Measurements from ENCODE around the gene EDNRA.

EDNRA gene

GRCh38 chr4:147546349-147546748, 65.5 kb downstream of the EDNRA start:
- DNase-seq: no peak

GRCh38 chr4:147547314-147548056, 66.6 kb downstream of the EDNRA start:
- no peak for DNase-seq

GRCh38 chr4:147548256-147548655, 67.4 kb downstream of the EDNRA start:
- DNase-seq: no peak

- no peak for DNase-seq
Observed at GRCh38 chr4:147550626-147551246, 69.8 kb downstream of the EDNRA start.

DNA sequence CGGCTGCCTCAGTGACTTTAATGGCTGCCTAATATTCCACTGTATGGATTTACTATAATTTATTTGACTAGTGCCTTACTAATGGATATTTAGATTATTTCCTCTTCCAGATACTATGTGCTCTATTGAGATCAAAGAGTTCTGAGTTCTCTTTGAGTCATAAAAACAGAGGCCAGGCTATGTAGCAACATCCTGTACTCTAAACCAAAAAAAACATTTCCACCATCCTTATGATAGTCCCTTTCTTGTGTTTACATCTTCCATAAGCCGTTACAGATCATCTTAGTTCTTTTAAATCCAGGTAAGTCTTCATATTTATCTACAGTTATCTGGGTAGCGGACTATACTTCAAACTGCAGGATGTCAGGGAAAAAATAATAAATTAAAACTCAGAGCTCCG, 79.7 kb downstream of the EDNRA start:
- no peak for DNase-seq

GRCh38 chr4:147566762-147567161, 85.9 kb downstream of the EDNRA start:
- DNase-seq: no peak

DNA sequence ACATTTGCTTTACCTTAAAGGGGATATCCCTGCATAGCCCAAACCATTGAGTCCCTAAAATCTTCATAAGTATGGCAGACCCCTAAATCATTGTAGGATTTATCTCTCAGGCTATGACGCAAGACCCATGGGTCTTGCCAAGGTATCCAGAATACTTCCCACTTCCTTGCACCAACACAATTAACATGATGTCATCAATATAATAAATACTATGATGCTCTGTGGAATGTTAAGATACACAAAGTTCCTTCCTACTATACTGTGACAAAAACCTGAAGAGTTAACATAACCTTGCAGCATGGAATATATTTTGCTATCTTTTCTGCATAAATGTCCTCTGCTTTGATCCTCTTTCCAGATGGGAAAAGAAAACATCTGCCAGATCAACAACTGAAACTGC, 86.4 kb downstream of the EDNRA start:
- no peak for DNase-seq

GRCh38 chr4:147570616-147571015, 89.7 kb downstream of the EDNRA start:
- no peak for DNase-seq

- no peak for DNase-seq
Observed at GRCh38 chr4:147571036-147571770, 90.3 kb downstream of the EDNRA start.

DNA sequence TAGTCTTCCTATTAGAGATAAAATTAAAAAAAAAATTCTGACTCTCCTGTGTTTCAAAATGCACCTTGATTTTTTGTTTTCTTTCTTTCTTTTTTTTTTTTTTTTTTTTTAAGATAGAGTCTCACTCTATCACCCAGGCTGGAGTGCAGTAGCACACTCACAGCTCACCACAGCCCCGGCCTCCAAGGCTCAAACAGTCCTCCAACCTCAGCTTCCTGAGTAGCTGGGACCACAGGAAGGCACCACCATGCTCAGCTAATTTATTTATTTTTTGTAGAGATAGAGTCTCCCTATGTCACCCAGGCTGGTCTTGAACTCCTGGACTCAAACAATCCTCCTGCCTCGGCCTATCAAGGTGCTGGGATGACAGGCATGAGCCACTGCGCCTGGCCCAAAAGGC, 95.2 kb downstream of the EDNRA start:
- peak; percentile 64 to 66 for DNase-seq

DNA sequence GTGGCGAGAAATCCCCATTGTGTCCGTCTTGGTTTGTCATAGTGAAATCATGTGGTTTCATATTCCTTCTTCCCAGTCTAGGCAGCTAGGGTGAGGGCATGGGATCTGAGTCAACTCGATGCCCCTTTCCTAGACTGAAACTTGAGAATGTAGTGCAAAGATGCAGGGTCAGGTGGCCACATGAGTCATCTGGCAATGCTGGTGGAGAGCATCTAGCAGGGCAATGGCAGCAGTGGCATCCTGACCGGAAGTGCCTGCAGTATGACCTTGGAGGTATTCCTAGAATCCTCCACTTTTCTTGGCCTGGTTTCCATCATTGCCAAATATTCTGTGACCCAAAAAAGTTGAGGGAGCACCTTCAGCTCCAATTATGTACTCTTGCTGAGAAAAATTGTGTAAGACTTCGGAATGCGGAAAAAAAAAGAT, 97.2 kb downstream of the EDNRA start:
- DNase-seq: peak in 1 of 2 experiments; percentile 14

- DNase-seq: no peak
Observed at GRCh38 chr4:147578593-147578992, 97.7 kb downstream of the EDNRA start.

- DNase-seq: peak; percentile 10 to 51
Observed at GRCh38 chr4:147580396-147580795, 99.5 kb downstream of the EDNRA start.

DNA sequence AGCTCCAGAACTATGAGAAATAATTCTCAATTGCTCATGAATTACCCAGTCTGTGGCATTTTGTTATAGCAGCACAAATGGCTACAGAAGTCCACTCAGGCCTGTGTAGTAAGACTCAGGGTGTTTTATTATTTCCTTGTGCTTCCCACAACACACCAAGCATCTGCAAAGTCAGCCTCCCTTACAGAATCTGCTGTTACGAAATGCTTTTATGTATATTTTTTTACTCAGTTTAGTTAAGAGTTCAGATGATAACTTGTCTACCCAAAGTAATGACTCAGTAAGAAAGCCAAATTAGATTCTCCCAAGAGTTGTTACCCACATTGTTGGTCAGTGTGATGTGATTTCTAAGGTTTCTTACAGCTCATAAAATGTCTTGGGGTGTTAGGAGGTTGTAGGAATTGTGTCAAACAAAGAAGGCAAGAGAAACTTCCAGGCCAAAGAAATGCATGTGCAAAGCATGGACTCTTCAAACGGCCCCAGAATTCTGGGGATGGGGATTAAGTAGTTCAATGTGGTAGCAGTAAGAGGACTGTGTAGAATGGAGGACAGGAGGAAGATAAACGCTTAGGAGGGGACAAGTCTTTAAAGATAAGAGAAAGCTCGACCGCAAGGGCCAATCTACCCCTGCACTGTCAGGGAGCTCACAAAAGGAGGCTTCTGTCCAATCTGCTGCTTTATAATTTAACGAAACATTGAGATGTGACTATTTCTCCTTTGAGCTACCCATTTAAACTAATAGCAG, 100.9 kb downstream of the EDNRA start:
- DNase-seq: peak in 1 of 2 experiments; percentile 19

- DNase-seq: no peak
Observed at GRCh38 chr4:147582386-147583060, 101.6 kb downstream of the EDNRA start.

- no peak for DNase-seq
Observed at GRCh38 chr4:147583876-147584275, 103.0 kb downstream of the EDNRA start.

DNA sequence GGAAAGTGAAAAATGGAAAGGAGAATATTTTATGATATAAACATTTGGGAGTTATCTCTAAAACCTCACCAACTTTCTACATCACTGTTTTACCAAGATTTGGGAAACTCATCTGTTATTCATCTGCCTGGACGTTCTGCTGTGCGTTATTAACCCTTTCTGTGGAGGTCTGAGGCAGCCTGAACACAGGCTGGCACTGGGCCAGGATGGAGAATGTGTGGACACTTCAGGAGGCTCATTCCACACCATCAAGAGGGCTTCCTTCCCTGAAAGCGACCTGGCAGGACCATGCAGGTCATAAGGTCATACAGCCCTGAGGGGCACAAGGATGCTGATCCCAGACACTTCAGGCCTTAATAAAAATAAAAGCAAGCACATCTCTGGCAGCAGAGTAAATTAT, 105.1 kb downstream of the EDNRA start:
- no peak for DNase-seq

DNA sequence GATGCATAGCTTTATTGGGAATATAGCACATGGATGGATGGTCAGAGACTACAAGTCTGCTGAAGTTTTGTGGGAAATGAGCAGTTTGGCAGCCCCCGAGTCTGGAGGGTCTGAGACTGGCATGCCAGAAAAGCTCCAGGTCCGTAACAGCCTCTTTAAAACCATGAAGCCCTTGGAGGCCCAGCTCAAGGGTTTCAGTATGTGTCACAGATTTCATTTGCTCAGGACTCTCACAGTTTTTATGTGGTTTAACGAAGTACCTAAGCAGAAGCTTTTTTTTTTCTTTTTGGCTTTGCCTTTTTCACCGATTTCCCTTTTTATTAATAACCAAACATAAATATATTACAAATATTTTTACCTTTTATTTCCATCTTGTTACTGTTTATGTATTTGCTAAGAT, 105.7 kb downstream of the EDNRA start:
- DNase-seq: no peak

DNA sequence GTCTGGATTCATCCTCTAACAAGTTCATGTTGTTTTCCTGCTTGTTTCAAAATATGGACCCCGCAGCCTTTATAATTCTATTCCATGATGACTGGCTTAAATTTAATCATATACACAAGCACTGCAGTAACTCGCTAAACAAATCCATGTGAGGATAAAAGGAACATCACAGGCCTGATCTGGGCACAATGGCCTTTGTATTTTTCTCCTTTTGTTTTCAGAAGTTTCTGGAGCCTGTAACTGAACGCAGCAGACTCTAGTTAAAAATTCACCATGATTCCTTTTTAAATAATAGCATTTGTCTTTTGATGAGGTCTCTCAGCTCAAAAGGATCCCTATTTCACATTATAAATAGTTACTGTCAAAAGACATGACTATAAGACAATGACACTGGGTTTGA, 106.1 kb downstream of the EDNRA start:
- no peak for DNase-seq

- no peak for DNase-seq
Observed at GRCh38 chr4:147589586-147589985, 108.7 kb downstream of the EDNRA start.

DNA sequence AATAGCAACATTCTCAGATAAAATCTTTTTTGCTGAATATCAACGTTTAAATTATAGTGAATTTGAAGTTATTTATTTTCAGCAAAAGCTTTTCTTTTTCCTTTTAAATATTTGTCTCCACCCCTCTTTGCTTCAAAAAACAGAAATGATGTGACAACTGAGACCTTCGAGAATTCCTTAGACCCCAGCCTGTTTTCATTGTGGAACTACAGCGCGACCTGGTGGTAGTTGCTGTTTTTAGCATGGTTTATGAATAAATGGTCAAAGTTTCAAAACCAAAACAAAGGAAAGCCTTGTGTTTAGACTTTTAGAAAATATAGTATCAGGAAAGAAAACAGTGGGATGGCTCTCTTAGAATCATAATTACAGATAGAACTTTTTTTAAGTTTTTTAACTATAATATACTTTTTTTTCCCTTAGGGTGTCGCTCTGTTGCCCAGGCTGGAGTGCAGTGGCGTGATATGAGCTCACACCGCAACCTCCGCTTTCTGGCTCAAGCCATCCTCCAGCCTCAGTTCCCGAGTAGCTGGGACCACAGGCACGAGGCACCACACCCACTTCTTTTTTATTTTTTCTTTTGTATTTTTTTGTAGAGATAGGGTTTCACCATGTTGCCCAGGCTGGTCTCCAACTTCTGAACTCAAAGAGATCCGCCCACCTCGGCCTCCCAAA, 109.5 kb downstream of the EDNRA start:
- peak; percentile 56 to 76 for DNase-seq

GRCh38 chr4:147591106-147591505, 110.2 kb downstream of the EDNRA start:
- DNase-seq: no peak
